ENCODE data around the gene NAGLU.

DNA sequence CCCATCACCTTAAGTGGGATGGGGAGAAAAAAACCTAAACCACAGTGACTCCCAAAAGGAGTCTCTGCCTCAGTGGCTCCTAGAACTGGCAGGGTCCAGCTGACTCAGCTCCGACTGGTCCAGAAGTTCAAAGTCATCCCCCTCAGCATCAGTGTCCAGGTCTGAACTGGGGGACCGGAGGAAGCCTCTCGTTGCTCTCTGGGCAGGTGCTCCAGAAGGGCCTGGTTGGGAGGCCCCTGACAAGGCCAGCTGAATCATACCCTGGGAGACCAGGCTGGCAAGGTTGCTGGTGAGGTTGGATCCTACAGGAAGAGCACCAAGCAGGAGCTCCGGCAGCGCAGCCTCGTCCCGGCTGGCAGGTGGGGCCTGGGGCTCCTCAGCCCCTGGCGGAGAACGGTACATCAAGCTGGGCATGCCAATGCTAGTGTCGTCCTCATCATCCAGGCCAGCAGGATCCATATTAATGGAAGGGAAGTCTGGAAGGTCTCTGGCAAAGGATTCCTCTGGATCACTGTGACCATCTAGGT lies 45.8 kb downstream of the NAGLU start:
- TF ChIP-seq ZFX (IDR thresholded peaks at IDR 0.05; ENCODE audit: borderline replicate concordance) (no peak), CTCF (IDR thresholded peaks at IDR 0.05) (no peak)
